GM12878 (cell line): ENCODE data around the gene FCER2. TPM values are rescaled to one million over a fixed set of nuclear protein-coding genes. Genes with fewer than 3 reads are reported as not detected.

Source experiments
- CEBPB ChIP-seq, 2 experiments: fragments of 150-350 bp in 1 of 2; IDR thresholded peaks; 2 replicates each; pipeline ENCODE4 v1.6.1; 2012 to 2014; ENCODE audit warnings: low read depth in 2 of 2, low read length in 2 of 2, borderline replicate concordance in 1 of 2, inconsistent platforms in 1 of 2
- CREB1 ChIP-seq: IDR thresholded peaks from 2 replicates; pipeline ENCODE4 v1.6.1; 2012; ENCODE audit warnings: low read depth, mild to moderate bottlenecking, inconsistent platforms
- EGR1 ChIP-seq, 2 experiments: IDR thresholded peaks; 1 replicate in 1 of 2; 2 replicates in 1 of 2; pipeline ENCODE4 v1.6.1; 2011 to 2012; ENCODE audit warnings: low read depth in 2 of 2, low read length in 2 of 2, borderline replicate concordance in 1 of 2, mild to moderate bottlenecking in 1 of 2, moderate library complexity in 1 of 2
- IRF4 ChIP-seq: IDR thresholded peaks from 2 replicates; pipeline ENCODE4 v1.6.1; 2011; ENCODE audit warnings: low read depth, low read length
- KAT2A ChIP-seq: conservative IDR thresholded peaks from 2 replicates; pipeline ENCODE4 v1.6.1; 2011; ENCODE audit warnings: low read depth, low read length; ENCODE audit not compliant: control insufficient read depth
- MYC ChIP-seq: IDR thresholded peaks from 2 replicates; pipeline ENCODE4 v1.6.1; 2011; ENCODE audit warnings: mild to moderate bottlenecking, low read length, moderate library complexity, inconsistent platforms; ENCODE audit not compliant: insufficient read depth, insufficient replicate concordance, insufficient read length, severe bottlenecking
- RAD21 ChIP-seq: IDR thresholded peaks from 2 replicates; pipeline ENCODE4 v1.6.1; 2011; ENCODE audit warnings: mild to moderate bottlenecking, low read depth, low read length, moderate library complexity; ENCODE audit not compliant: insufficient read depth
- SMAD1 ChIP-seq: fragments of 450-650 bp; IDR thresholded peaks from 2 replicates; pipeline ENCODE4 v1.6.1; 2018; ENCODE audit warnings: mild to moderate bottlenecking, low read depth; ENCODE audit not compliant: partially characterized antibody
- SP1 ChIP-seq: IDR thresholded peaks from one replicate; pipeline ENCODE4 v1.6.1; 2011; ENCODE audit warnings: low read depth, low read length
- TCF3 ChIP-seq: IDR thresholded peaks from 2 replicates; pipeline ENCODE4 v1.6.1; 2012; ENCODE audit warnings: low read depth, mild to moderate bottlenecking, low read length, borderline replicate concordance; ENCODE audit not compliant: insufficient read depth
- polyA plus RNA-seq, 11 experiments: library from polyadenylated mRNA; depleted of rRNA in 4 of 11; unstranded in 6 of 11; stranded (reverse) in 5 of 11; fragments of >200 nt; fragmentation: Nextera tagmentation in 4 of 11; fragmentation: Illumina TruSeq in 1 of 11; extraction: Ambion mirVana in 4 of 11; extraction: Trizol in 1 of 11; gene quantifications; 1 replicate in 1 of 11; 2 replicates in 10 of 11; pipeline versions ENCODE4 v1.2.1 to v1.2.3, GENCODE V29; 2011 to 2016; ENCODE audit warnings: inconsistent platforms in 2 of 11, missing spikeins in 2 of 11, low read depth in 1 of 11
- total RNA-seq, 4 experiments: library from RNA; depleted of rRNA in 3 of 4; stranded (reverse); fragments of >200 nt in 3 of 4; fragmentation: Illumina TruSeq in 1 of 4; extraction: Trizol in 1 of 4; gene quantifications; 2 replicates each; pipeline versions ENCODE4 v1.2.1 to v1.2.3, GENCODE V29; 2013 to 2021
- TF ChIP-seq, protein P1 (sequence below): fragments of 450-650 bp; IDR thresholded peaks from 2 replicates; pipeline ENCODE4 v1.6.1; 2017; ENCODE audit warnings: mild to moderate bottlenecking, low read depth, inconsistent platforms; ENCODE audit not compliant: poor library complexity, severe bottlenecking
- TF ChIP-seq, protein P2 (sequence below): fragments of 450-650 bp; IDR thresholded peaks from 2 replicates; pipeline ENCODE4 v1.6.1; 2017; ENCODE audit warnings: mild to moderate bottlenecking, moderate library complexity
- TF ChIP-seq, protein P3 (sequence below): fragments of 450-650 bp; formaldehyde crosslinking; IDR thresholded peaks from 2 replicates; pipeline ENCODE4 v1.5.0; 2022; ENCODE audit warnings: mild to moderate bottlenecking, missing genetic modification characterization
- TF ChIP-seq, protein P4 (sequence below): fragments of 450-650 bp; IDR thresholded peaks from 2 replicates; pipeline ENCODE4 v1.6.1; 2018; ENCODE audit warnings: mild to moderate bottlenecking, low read depth, moderate library complexity; ENCODE audit not compliant: partially characterized antibody

The FCER2 gene
- total and polyA plus RNA-seq, 10 of the 15 experiments (the other 5 are each of a cell fraction or from before 2014, with no cell fraction given) = 44.0 to 424 (median 241) TPM

DNA sequence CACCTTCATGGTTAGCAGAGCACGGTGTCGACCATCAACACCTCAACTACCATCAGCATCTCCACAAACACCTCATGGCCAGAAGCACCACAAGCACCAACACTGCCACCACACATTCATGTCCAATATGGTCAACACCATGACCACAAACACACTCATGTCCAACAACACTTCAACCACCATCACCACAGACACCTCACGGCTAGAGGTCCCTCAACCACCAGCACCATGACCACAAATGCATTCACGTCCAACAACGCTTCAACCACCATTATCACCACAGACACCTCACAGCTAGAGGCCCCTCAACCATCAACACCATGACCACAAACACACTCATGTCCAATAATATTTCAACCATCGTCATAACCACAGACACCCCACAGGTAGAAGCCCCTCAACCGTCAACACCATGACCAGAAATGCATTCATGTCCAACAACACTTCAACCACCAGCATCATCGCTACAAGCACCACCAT is 11.1 kb downstream of the FCER2 start (continued):
- TF ChIP-seq, protein P1, sequence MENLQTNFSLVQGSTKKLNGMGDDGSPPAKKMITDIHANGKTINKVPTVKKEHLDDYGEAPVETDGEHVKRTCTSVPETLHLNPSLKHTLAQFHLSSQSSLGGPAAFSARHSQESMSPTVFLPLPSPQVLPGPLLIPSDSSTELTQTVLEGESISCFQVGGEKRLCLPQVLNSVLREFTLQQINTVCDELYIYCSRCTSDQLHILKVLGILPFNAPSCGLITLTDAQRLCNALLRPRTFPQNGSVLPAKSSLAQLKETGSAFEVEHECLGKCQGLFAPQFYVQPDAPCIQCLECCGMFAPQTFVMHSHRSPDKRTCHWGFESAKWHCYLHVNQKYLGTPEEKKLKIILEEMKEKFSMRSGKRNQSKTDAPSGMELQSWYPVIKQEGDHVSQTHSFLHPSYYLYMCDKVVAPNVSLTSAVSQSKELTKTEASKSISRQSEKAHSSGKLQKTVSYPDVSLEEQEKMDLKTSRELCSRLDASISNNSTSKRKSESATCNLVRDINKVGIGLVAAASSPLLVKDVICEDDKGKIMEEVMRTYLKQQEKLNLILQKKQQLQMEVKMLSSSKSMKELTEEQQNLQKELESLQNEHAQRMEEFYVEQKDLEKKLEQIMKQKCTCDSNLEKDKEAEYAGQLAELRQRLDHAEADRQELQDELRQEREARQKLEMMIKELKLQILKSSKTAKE = peak; percentile 73
- TF ChIP-seq CEBPB (IDR thresholded peaks at IDR 0.05; ENCODE audit: borderline replicate concordance in 1 of 2, low read depth in 2 of 2, low read length in 2 of 2) = no peak
- TF ChIP-seq, protein P2, sequence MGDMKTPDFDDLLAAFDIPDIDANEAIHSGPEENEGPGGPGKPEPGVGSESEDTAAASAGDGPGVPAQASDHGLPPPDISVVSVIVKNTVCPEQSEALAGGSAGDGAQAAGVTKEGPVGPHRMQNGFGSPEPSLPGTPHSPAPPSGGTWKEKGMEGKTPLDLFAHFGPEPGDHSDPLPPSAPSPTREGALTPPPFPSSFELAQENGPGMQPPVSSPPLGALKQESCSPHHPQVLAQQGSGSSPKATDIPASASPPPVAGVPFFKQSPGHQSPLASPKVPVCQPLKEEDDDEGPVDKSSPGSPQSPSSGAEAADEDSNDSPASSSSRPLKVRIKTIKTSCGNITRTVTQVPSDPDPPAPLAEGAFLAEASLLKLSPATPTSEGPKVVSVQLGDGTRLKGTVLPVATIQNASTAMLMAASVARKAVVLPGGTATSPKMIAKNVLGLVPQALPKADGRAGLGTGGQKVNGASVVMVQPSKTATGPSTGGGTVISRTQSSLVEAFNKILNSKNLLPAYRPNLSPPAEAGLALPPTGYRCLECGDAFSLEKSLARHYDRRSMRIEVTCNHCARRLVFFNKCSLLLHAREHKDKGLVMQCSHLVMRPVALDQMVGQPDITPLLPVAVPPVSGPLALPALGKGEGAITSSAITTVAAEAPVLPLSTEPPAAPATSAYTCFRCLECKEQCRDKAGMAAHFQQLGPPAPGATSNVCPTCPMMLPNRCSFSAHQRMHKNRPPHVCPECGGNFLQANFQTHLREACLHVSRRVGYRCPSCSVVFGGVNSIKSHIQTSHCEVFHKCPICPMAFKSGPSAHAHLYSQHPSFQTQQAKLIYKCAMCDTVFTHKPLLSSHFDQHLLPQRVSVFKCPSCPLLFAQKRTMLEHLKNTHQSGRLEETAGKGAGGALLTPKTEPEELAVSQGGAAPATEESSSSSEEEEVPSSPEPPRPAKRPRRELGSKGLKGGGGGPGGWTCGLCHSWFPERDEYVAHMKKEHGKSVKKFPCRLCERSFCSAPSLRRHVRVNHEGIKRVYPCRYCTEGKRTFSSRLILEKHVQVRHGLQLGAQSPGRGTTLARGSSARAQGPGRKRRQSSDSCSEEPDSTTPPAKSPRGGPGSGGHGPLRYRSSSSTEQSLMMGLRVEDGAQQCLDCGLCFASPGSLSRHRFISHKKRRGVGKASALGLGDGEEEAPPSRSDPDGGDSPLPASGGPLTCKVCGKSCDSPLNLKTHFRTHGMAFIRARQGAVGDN = no peak
- TF ChIP-seq, protein P3, sequence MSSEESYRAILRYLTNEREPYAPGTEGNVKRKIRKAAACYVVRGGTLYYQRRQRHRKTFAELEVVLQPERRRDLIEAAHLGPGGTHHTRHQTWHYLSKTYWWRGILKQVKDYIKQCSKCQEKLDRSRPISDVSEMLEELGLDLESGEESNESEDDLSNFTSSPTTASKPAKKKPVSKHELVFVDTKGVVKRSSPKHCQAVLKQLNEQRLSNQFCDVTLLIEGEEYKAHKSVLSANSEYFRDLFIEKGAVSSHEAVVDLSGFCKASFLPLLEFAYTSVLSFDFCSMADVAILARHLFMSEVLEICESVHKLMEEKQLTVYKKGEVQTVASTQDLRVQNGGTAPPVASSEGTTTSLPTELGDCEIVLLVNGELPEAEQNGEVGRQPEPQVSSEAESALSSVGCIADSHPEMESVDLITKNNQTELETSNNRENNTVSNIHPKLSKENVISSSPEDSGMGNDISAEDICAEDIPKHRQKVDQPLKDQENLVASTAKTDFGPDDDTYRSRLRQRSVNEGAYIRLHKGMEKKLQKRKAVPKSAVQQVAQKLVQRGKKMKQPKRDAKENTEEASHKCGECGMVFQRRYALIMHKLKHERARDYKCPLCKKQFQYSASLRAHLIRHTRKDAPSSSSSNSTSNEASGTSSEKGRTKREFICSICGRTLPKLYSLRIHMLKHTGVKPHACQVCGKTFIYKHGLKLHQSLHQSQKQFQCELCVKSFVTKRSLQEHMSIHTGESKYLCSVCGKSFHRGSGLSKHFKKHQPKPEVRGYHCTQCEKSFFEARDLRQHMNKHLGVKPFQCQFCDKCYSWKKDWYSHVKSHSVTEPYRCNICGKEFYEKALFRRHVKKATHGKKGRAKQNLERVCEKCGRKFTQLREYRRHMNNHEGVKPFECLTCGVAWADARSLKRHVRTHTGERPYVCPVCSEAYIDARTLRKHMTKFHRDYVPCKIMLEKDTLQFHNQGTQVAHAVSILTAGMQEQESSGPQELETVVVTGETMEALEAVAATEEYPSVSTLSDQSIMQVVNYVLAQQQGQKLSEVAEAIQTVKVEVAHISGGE (CRISPR knock-in tag) = no peak
- TF ChIP-seq CREB1 = no peak
- no peak for TF ChIP-seq SP1
- peak; percentile 56; the same call in 1 of the 2 replicates for TF ChIP-seq IRF4
- TF ChIP-seq KAT2A = no peak
- TF ChIP-seq, protein P4, sequence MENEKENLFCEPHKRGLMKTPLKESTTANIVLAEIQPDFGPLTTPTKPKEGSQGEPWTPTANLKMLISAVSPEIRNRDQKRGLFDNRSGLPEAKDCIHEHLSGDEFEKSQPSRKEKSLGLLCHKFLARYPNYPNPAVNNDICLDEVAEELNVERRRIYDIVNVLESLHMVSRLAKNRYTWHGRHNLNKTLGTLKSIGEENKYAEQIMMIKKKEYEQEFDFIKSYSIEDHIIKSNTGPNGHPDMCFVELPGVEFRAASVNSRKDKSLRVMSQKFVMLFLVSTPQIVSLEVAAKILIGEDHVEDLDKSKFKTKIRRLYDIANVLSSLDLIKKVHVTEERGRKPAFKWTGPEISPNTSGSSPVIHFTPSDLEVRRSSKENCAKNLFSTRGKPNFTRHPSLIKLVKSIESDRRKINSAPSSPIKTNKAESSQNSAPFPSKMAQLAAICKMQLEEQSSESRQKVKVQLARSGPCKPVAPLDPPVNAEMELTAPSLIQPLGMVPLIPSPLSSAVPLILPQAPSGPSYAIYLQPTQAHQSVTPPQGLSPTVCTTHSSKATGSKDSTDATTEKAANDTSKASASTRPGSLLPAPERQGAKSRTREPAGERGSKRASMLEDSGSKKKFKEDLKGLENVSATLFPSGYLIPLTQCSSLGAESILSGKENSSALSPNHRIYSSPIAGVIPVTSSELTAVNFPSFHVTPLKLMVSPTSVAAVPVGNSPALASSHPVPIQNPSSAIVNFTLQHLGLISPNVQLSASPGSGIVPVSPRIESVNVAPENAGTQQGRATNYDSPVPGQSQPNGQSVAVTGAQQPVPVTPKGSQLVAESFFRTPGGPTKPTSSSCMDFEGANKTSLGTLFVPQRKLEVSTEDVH = no peak
- TF ChIP-seq EGR1 (IDR thresholded peaks at IDR 0.05; ENCODE audit: borderline replicate concordance in 1 of 2, low read depth in 2 of 2, low read length in 2 of 2) = no peak
- TF ChIP-seq MYC = no peak
- no peak for TF ChIP-seq TCF3
- TF ChIP-seq RAD21 = no peak
- peak; percentile 82 for TF ChIP-seq SMAD1
